ENCODE results near the gene DLG2. TPM values are rescaled to one million over a fixed set of nuclear protein-coding genes. Genes with fewer than 3 reads are reported as not detected.

The DLG2 gene
- total RNA-seq, 1 donor from 2014 or later: 7.2 TPM

GRCh38 chr11:84234011-84234410, 1393.1 kb downstream of the DLG2 start:
- Histone ChIP-seq H3K27me3 (ENCODE audit: low read depth) (no peaks in the 10 kb centered on the region), H3K27ac (no peak overlapping the region), H3K4me1 (no peaks in the 10 kb centered on the region), H3K36me3 (no peaks in the 10 kb centered on the region), H3K9me3 (no peaks in the 10 kb centered on the region), H3K4me3 (no peak overlapping the region)
- DNase-seq (no peak), ATAC-seq (no peak)
- intact Hi-C loops (cut with DNase I): no loop called here
- TF ChIP-seq CTCF (IDR thresholded peaks at IDR 0.05): no peak

- H3K27me3 ChIP-seq (ENCODE audit: low read depth): no peaks in the 10 kb centered on the region
- no peak overlapping the region for H3K27ac ChIP-seq
- ATAC-seq (no peak), DNase-seq (no peak)
- no peak for TF ChIP-seq CTCF (IDR thresholded peaks at IDR 0.05)
- H3K9me3 ChIP-seq: no peaks in the 10 kb centered on the region
- no peaks in the 10 kb centered on the region for H3K36me3 ChIP-seq
- intact Hi-C loops (cut with DNase I): no loop called here
- no peak overlapping the region for H3K4me3 ChIP-seq
- H3K4me1 ChIP-seq: no peaks in the 10 kb centered on the region
Observed at GRCh38 chr11:84232511-84232910, 1394.6 kb downstream of the DLG2 start.

- ATAC-seq (no peak), DNase-seq (no peak)
- H3K9me3 ChIP-seq: no peaks in the 10 kb centered on the region
- H3K27me3 ChIP-seq (ENCODE audit: low read depth): no peaks in the 10 kb centered on the region
- H3K36me3 ChIP-seq: no peaks in the 10 kb centered on the region
- no peak overlapping the region for H3K27ac ChIP-seq
- H3K4me3 ChIP-seq: no peak overlapping the region
- no peak for TF ChIP-seq CTCF (IDR thresholded peaks at IDR 0.05)
- intact Hi-C loops (cut with DNase I): no loop called here
- H3K4me1 ChIP-seq: no peaks in the 10 kb centered on the region
Observed at GRCh38 chr11:84230402-84230801, 1396.7 kb downstream of the DLG2 start.

GRCh38 chr11:84227970-84228665, 1399.0 kb downstream of the DLG2 start:
- Histone ChIP-seq H3K4me3 (no peak overlapping the region), H3K9me3 (no peaks in the 10 kb centered on the region), H3K4me1 (no peaks in the 10 kb centered on the region), H3K27ac (no peak overlapping the region), H3K36me3 (no peaks in the 10 kb centered on the region), H3K27me3 (ENCODE audit: low read depth) (no peaks in the 10 kb centered on the region)
- ATAC-seq: no peak
- no peak for DNase-seq
- intact Hi-C loops (cut with DNase I): no loop called here
- TF ChIP-seq CTCF (IDR thresholded peaks at IDR 0.05): no peak

GRCh38 chr11:84224042-84224441, 1403.1 kb downstream of the DLG2 start:
- Histone ChIP-seq H3K36me3 (no peaks in the 10 kb centered on the region), H3K27me3 (ENCODE audit: low read depth) (no peaks in the 10 kb centered on the region), H3K4me3 (no peak overlapping the region), H3K4me1 (no peaks in the 10 kb centered on the region), H3K9me3 (no peaks in the 10 kb centered on the region), H3K27ac (no peak overlapping the region)
- DNase-seq (no peak), ATAC-seq (no peak)
- no peak for TF ChIP-seq CTCF (IDR thresholded peaks at IDR 0.05)
- intact Hi-C loops (cut with DNase I): no loop called here
